SKM-1 treated with dmso at 0.1 percent for 144 hours (cell line): Measurements from ENCODE around the gene C2orf81.
"Not testable (repeated sequence)": the region's sequence is repeated elsewhere in the genome, so short reads cannot be mapped to it uniquely, and the experiment has no call there.

Experiments used
- DNase-seq: peaks from one replicate; lab custom pipeline; 2025; ENCODE audit not compliant: unreplicated experiment; lab: John Stamatoyannopoulos, UW

Gene C2orf81

DNA sequence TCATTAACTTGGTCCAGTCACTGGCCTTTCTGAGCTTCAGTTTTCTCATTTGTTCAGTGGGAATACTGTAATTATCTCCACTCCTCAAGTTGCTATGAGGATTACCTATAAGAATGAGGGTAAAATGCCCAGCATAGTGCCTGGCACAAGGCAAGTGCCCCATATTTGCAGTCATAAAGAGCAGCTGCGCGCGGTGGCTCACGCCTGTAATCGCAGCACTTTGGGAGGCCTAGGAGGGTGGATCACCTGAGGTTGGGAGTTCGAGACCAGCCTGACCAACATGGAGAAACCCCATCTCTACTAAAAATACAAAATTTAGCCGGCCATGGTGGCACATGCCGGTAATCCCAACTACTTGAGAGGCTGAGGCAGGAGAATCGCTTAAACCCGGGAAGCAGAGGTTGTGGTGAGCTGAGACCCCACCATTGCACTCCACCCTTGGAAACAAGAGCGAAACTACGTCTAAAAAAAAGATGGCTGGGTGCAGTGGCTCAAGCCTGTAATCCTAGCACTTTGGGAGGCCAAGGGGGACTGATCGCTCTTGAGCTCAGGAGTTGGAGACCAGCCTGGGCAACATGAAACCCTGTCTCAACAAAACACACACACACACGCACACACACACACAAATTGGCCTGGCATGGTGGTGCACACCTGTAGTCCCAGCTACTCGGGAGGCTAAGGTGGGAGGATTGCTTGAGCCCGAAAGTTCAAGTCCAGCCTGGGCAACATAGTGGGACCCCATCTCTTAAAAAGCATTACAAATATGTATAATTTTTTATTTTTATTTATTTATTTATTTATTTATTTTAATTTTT, 21.3 kb upstream of the C2orf81 start:
- DNase-seq, result not testable (repeated sequence)

DNA sequence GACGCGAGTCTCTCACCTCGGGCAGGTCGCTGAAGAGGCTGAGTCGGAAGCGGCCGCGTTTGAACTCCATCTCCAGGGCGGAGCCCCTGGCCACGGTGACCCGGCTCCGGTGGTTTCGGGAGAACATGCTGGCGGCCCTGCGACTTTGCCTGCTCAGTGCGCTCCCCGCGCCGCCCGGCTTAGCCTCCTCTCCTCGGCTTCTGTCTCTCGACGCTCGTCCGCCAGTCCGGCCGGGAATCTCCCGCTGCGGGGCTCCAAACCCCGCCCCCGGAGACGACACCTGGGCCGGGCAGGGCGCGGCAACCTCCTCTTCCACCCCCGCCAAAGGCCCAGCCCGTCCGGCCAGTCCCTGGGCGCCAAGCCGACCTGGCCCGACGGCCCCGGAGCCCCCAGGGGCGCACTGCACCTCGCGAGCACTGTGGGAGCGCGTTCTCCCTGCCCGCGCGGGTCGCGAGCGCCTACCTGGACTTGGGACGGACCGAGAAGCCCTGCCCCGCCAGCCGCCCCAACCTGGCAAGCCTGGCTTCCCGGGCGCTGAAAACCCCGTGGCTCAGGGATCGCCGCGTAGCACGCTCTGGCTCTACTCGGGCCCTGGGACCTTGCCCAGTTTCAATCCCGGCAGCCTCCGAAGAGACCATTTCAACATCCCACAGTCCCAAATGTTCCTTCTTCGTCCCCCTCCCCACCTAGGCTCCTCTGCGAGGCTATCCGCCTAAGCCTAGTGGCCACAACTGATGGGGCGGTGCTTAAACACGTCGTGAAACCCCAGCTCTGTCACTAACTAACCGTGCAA, 20.5 kb upstream of the C2orf81 start, which contains the start of gene RTKN:
Gene RTKN (minus strand): TSS at position 248 of the 793 bp plus-strand sequence. CDS start 121 bp downstream, at position 127.
- DNase-seq, result no peak

DNA sequence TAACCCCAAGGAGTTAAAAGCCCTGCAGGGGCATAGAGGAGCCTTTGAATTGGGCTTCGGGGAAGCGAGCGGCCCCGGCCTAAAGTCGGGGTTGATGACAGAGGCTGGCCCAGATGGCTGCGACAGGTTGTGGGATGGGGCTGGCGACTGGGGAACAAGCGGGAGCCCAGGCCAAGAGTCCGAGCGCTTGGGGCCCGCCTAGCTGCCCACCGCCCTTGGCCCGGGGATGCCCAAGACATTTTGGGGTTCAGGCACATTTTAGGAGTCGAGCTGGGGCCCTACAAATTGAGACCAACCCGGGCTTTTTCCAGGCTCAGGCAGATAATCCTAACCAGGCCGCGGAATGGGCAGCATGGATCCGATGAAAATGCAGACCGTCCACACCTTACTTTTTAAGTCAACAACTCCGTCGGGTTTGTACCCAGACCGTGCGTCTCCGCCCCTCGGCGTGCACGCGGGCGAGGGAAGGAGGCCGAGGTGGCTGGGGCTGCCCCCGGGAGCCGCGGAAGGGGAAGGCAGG, 19.8 kb upstream of the C2orf81 start:
- DNase-seq, result no peak

DNA sequence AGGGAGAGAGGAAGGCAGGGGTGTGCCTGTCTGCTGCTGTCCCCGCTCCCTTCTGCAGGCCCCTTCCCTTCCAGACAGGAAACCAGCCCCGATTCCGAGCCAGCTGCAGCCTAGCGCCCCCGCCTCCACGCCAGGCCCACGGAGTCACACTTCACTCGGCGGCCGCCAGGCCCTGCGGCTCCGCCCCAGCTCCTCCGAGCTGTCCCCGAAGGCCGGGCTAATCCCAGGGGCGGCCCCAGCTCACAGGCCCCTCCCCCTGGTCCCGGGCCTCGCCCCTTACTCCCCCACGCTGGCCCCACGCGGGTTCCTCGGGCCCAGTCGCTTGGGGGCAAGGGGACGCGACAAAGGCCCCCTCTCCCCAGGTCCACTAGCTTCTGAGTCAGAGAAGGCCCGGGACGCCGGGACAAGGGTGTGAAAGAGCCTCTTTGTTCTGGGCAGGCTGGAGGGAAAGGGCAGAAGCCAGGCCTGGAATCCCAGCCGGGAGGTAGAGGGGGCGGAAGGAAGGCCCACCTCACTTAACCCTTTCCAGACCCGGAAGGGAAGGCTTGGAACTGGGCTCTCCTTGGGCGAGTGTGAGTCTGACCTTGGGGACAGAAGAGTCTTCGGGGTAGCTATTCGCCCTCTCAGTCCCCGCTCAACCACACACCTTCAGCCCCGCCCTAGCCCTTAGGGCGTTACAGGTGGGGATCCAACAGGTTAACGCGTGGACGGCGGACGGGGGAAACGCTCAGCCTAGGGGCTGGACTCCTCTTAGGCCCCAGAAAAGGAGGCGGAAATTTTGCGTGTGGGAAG, 19.2 kb upstream of the C2orf81 start:
- DNase-seq, result peak; percentile 70

DNA sequence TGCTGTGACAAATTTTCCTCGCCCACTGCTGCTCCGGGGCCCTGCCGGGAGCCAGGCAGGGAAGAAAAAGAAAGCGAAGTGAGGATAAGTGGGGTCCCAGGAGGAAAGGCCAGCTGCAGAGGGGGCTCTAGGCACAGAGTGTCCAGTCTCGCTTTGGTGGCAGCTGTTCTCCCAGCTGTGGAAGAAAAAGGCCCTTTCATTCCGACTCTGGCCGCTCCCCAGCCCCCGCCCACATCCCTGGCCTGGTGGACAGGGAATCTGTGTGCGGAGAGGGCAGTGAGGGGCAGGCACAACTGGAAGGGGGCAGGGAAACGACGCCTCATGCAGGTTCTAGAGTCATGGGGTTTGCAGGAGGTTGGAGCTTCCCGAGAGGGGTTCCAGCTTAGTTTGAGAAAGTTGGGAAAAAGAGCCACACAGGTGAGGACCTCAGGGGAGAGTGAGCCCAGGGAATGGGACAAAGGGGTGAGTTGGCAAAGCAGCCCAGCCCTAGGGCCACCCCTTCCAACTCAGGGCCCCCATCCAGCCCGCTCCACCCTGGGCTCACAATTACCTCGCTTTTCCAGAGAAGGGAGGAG, 18.5 kb upstream of the C2orf81 start:
- no peak for DNase-seq

DNA sequence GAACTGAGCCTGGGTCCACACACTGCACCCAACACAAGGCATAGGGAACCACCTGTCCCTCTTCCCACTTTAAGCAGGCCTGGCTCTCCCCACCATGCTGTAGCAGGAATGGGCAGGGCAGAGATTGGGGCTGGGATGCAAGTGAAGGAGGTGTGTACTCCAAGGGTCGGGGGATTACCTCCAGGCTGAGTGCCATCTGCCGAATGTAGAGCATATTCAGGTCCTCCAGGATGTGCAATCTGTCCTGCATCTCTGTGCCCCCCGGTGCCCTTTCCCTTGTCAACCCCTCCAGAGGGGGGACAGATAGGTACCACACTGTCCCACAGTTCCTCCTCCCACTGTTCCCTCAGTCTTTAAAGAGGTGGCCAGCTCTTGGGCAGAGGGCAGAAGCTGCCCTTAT, 18.0 kb upstream of the C2orf81 start:
- DNase-seq, result no peak

DNA sequence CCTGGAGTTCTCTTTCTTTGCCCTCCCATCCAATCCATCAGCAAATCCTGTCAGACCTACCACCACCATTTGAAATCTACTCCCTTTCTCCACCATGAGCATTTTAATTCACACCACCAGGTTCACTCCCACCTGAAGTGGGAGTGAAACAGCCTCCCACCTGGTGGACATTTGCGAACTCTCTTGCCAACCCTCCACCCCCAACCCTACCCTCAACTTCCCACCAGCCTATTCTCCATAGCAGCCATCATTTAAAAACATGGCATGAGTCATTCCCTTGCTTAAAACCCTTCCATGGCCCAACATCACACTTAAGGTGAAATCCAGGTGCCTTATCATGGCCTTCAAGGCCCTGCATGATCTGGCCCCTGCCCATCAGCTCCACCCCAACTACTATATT, 16.8 kb upstream of the C2orf81 start:
- no peak for DNase-seq

DNA sequence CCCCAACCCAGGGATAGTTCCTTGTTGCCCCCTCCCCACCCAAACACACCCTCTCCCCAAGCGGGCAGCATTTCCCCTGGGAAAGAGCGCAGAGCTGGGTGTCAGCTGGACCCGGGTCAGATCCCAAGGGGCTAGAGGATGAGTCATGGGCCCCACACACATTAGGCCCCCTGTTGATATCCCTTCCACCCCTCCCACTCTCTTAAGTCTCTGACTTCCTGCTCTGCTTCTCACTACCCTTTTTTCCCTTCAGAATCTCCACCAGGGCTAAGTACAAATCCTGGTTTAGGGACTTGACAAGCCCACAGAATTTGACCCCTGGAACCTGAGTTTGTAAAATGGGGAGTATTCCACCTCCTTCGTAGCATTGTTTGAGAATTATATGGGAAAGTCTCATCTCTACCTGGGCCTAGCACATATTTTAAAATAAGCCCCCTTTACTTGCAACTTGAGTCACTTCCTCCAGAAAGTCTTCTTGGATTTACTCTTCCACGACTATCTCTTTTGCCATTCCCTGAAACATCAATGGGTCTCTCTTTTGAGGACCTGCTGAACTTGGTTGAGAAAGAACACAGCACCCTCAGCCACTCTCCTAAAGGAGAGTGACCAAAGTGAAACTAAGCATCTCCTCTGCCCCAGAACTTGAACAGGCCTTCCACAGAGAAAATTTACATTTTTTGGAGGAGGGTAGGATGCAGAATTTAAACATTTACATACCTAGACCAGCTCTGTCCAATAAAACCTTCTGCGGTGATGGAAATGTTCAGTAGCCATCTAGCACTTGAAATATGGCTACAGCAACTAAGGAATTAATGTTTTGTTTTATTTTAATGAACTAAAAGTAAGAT, 15.7 kb upstream of the C2orf81 start:
- DNase-seq, result no peak

DNA sequence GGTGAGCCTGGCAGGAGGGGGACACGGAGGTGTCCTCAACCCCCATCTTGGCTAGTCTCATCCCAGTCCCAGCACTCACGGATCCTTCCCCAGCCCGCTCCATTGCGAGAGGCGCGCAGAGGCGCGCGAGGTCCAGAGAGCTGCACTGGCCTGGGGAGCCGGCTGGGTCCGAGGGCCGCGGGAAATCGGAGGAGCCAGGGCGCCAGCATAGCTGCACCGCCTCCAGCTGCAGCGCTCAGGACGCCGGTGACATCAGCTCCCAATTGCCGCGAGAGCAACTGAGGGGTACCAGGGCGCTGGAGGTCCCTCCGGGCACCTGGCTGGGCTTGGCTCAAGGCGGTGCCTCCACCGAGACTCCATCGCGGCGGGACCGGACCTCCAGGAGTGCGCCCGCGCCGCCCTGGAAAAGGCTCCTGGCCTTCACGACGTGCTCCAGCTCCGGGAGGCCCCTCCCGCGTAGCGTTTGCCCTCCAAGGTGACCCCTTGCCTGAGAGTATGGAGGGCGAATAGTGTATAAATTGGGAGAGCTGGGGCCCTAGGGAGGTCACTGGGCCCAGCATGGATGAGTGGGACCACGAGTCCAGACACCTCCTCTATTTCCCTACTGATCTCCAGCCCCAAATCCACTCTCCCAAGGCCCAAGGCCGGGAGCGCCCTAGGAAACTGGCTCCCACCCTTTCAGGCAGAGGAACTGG, 14.8 kb upstream of the C2orf81 start:
- DNase-seq, result no peak

DNA sequence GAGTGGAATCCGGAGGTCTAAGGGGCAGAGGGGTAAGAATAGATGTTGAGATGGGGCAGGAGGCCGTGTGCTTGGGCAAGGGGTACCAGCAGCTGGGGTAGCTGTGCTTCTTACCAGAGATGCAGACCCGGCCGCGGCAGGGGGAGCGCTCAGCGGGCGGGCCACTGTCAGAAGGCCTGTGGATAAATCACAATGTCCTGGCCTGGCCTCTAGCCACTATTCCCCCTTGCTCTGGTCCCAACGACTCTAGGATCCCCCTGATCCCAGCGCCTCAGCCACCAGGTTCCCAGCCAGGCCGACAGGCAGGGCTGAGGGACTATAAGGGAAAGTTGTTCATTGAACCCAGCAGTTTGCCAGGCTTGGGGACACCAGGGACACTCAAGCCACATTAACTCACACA, 9.1 kb upstream of the C2orf81 start:
- DNase-seq, result no peak

DNA sequence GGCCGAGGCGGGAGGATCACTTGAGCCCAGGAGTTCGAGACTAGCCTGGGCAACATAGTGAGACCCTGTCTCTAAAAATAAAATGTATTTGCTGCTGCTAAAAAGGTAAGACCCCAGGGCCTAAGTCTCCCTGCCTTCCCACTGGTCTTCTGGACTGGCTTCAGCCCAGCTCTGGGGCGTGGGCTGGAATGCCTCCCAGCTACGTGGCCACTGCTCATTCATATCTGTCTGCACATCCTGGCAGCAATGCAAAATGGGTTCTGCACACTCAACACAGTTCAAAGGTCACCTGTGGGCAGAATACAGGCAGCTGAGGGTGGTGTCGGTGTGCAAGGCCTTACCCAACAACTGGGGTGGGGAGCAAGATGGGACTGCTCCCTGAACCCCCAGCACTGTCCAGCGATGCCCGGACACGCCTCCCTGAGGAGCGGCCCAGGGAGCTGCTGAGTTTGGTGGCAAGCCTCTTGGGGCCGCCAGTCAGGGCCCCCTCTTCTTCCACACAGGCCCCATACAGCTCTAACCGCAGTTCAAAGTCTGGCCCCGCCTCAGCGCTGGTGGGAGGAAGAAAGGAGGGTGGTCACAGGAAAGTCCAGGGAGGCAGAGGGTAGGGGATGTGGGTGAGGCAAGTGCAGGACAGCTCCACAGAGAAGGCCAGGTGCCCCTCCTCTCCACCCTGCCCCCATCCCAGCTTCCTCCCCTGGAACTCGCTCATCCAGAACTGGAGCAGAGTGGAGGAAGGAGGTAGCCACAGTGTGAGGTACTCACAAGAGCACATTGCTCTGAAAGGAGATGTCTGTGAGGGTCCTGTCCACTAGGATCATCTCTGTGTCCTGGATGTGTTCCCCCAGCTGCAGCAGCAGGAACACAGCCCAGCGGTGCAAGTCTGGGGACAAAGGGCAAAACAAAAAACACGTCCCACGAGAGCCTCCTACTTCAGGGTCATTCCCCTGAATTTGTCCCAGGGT, 8.3 kb upstream of the C2orf81 start:
- no peak for DNase-seq

DNA sequence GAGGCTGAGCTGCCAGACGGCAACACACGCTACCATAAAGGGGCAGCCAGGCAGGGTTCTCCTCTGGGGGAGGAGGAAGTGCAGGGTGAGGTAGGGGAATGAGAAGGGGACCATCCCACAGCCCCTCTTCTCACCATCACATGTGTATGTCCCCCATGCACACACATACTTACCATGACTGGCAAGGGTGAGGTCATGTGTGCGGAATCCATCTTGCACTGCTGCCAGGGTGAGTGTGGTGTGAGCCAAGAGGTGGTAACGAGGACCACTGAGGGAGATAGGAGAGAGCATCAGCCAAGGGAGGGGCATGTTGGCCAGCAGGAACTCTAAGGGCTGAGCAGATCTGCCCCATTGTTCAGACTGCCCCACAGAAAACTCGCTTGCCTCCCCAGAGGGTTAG, 7.3 kb upstream of the C2orf81 start:
- DNase-seq, result no peak

DNA sequence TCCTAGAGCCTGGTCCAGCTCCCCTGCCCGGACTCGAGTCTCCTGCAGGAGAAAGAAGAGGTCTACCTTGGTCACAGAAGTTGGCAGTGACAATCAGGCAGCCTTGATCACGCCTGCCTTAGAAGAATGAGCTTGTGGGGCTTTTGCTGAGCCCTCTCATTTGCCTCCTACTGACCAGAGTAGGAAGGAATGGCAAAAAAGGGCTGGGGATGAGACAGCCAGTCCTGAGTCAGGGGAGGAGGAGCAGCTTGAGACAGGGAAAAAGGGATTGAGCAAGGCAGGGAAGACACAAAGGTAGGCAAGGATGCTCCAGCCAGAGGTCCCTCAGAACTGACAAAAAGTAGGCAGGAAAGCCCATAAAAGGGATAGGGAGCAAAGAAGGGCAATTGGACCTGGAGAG, 6.1 kb upstream of the C2orf81 start:
- DNase-seq, result no peak

DNA sequence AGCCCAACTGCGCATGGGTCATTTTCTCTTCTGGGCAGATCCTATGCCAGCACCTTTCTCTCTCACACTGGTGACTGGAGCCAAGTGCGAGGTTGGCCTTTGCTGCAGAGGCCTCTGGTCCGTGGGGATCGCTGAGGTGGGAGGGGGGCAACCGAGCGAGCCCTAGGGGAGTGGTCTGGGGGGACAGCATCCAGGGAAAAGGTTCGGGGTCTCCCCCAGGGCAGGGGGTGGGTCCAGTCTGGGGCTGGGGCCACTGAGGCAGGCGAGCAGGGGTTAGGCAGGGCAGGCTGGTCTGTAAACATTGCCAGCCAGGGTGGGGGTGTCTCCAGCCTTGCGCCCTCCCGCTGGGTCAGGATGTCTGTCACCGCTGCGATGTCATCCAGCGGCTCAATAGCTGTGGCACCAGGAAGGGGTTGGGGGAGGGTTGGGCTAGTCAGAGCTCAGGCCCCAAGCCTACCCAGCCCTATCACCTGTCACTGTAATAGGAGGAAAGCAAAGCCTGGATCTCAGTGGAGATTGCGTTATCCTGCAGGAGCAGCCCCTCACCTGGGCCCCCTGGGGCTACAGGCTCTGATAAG, 4.9 kb upstream of the C2orf81 start:
- DNase-seq, result no peak

DNA sequence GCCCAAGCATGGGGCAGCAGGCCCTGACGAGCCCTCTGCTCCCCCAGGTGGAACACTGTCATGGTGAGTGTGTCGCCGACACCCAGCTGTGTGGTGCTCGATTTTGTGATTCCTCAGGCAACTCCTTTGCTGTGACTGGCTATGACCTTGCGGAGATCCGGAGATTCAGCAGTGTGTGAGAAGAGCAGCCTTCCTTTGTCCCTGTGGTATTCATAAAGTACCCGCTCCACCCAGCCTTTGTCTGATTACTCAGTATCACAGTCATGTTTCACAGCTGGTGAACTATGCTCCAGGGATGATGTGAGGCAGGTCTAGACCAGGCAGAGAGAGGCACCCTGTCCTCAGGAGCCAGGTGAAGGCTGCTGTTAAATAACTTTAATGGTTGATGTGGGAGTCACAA, 4.1 kb upstream of the C2orf81 start:
- no peak for DNase-seq

DNA sequence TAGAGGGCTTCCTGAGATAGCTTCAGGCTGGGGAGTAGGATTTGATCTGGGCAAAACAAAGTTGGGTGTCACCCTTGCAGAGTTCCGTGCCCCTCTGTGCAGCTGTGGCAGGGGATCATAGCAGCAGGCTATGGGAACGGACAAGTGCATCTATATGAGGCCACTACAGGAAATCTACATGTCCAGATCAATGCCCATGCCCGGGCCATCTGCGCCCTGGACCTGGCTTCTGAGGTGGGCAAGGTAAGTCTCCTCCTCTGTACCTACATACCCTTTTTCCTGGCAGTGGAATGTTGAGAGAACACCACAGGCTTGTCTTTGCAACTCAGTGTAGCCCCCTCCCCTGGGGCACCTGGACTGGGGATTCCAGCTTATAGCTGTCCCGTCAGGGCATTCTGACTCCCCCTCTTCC, 3.6 kb upstream of the C2orf81 start:
- no peak for DNase-seq

DNA sequence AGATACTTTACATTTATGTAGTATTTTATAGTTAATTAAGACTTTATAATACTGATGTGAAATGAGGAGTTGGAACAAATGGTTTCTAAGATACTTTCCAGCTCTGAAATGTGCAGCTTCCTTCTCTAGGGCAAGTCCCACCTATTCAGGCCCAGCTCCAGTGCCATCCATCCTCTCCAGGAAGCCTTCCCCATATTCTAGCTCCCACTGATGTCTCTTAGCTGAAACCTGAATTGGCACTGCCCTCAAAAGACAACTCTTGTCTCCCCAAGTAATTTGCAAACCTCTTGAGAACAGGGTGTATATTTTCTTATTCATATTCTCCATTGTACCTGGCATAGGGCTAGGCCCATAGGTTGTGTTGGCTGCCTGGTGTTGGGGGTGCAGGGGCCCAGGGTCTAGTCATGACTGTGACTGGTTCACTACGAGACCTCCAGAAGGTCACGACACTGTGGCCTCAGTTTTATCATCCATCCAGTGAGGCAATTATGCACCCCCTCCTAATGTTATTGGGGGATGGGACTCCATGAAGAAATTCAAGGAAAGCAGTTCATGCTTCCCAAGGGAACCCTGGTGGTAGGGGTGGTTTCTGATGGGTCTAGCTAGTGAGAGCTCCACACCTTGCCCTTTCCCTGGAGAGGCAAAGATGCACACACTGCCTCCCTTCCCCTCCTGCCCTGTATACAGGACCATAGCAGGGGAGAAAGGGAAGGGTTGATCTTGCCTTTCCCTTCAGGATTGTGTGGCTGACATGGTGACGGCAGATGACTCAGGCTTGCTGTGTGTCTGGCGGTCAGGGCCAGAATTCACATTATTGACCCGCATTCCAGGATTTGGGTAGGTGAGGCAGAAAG, 2.9 kb upstream of the C2orf81 start:
- DNase-seq, result no peak
